NCI-H2107 (cell line): ENCODE data around the gene OAF.
"Not testable (repeated sequence)": the region's sequence is repeated elsewhere in the genome, so short reads cannot be mapped to it uniquely, and the experiment has no call there.

Experiments used
- DNase-seq: peaks from one replicate; lab custom pipeline; 2025; lab: John Stamatoyannopoulos, UW

Gene OAF

GRCh38 chr11:120272303-120272702 is 61.5 kb downstream of the OAF start:
- DNase-seq, result no peak

GRCh38 chr11:120273432-120273831 is 62.6 kb downstream of the OAF start:
- no peak for DNase-seq

GRCh38 chr11:120273956-120274355 is 63.1 kb downstream of the OAF start:
- not testable (repeated sequence) for DNase-seq

GRCh38 chr11:120279502-120279901 is 68.7 kb downstream of the OAF start:
- DNase-seq, result no peak
